HL-60 (cell line): ENCODE measurements around the gene UAP1.

Experiments used
- DNase-seq, 2 experiments: peaks; one replicate each; pipeline ENCODE4 v3.0.0-alpha.2; 2010 to 2020; ENCODE audit warnings: low read depth in 1 of 2, low spot score in 1 of 2
- H3K27ac ChIP-seq: fragments of 250-450 bp; sonication (Bioruptor Pico); replicated peaks from 2 replicates; pipeline ENCODE4 v1.5.1; 2020; ENCODE audit warnings: mild to moderate bottlenecking, moderate library complexity
- H3K27me3 ChIP-seq: fragments of 250-450 bp; sonication (Bioruptor Pico); 2 replicates; pipeline ENCODE4 v1.5.1; 2021; ENCODE audit warnings: mild to moderate bottlenecking, moderate library complexity; ENCODE audit not compliant: insufficient read depth, poor library complexity, severe bottlenecking
- H3K4me3 ChIP-seq: replicated peaks from 2 replicates; pipeline ENCODE4 v1.5.1; 2011; ENCODE audit warnings: mild to moderate bottlenecking, control low read depth, low read length; ENCODE audit not compliant: insufficient read depth
- GABPA ChIP-seq: IDR thresholded peaks from 2 replicates; pipeline ENCODE4 v1.6.1; 2012; ENCODE audit warnings: low read depth
- POLR2AphosphoS5 ChIP-seq: IDR thresholded peaks from 2 replicates; pipeline ENCODE4 v1.6.1; 2012; ENCODE audit warnings: low read depth
- SPI1 ChIP-seq: IDR thresholded peaks from 2 replicates; pipeline ENCODE4 v1.6.1; 2012; ENCODE audit warnings: low read depth, mild to moderate bottlenecking, borderline replicate concordance
- TF ChIP-seq, protein P1 (sequence below): IDR thresholded peaks from 2 replicates; pipeline ENCODE4 v1.6.1; 2012; ENCODE audit warnings: low read depth; ENCODE audit not compliant: insufficient replicate concordance
- TF ChIP-seq, protein P2 (sequence below): IDR thresholded peaks from one replicate; pipeline ENCODE4 v1.5.1; 2011; ENCODE audit warnings: low read length, control low read depth, inconsistent platforms; ENCODE audit not compliant: insufficient read depth

The UAP1 gene

DNA sequence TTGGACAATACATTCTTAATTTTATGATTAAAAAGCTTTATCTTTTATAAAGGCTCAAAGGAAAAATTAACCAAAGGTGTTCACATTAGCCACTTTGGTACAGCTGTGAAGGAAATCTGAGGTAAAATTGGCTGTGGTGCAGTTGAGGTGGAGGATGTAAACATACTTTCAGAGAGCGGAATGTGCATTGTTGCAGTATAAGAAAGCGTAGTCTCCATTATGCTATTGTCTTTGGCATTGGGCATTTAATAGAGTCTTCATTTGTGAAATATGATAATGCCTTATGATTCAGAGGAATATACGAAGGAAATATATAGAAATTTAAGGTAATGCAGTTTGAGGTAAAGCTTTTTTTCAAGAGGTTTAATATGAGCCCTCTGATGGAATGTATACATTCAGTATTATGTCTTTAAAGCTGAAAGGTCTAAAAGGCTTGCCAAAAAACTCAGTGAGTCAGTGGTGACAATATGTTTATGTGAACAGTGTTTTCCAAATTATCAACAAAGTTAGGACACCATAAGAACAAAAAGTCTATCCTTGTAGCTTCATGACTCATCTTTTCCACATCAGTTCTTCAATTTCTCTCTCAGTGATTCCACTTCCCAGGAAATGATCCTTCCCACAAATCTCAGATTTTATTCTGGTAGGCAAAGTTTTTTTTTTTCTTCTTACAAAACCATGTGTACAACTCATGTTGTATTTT is 43.9 kb downstream of the UAP1 start:
- H3K27ac ChIP-seq, result no peak overlapping the region
- H3K4me3 ChIP-seq, result no peak overlapping the region
- H3K27me3 ChIP-seq, result no peaks in the 10 kb centered on the region
- TF ChIP-seq SPI1, result no peak
- TF ChIP-seq, protein P1, sequence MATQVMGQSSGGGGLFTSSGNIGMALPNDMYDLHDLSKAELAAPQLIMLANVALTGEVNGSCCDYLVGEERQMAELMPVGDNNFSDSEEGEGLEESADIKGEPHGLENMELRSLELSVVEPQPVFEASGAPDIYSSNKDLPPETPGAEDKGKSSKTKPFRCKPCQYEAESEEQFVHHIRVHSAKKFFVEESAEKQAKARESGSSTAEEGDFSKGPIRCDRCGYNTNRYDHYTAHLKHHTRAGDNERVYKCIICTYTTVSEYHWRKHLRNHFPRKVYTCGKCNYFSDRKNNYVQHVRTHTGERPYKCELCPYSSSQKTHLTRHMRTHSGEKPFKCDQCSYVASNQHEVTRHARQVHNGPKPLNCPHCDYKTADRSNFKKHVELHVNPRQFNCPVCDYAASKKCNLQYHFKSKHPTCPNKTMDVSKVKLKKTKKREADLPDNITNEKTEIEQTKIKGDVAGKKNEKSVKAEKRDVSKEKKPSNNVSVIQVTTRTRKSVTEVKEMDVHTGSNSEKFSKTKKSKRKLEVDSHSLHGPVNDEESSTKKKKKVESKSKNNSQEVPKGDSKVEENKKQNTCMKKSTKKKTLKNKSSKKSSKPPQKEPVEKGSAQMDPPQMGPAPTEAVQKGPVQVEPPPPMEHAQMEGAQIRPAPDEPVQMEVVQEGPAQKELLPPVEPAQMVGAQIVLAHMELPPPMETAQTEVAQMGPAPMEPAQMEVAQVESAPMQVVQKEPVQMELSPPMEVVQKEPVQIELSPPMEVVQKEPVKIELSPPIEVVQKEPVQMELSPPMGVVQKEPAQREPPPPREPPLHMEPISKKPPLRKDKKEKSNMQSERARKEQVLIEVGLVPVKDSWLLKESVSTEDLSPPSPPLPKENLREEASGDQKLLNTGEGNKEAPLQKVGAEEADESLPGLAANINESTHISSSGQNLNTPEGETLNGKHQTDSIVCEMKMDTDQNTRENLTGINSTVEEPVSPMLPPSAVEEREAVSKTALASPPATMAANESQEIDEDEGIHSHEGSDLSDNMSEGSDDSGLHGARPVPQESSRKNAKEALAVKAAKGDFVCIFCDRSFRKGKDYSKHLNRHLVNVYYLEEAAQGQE, result no peak
- TF ChIP-seq GABPA, result no peak
- TF ChIP-seq, protein P2, sequence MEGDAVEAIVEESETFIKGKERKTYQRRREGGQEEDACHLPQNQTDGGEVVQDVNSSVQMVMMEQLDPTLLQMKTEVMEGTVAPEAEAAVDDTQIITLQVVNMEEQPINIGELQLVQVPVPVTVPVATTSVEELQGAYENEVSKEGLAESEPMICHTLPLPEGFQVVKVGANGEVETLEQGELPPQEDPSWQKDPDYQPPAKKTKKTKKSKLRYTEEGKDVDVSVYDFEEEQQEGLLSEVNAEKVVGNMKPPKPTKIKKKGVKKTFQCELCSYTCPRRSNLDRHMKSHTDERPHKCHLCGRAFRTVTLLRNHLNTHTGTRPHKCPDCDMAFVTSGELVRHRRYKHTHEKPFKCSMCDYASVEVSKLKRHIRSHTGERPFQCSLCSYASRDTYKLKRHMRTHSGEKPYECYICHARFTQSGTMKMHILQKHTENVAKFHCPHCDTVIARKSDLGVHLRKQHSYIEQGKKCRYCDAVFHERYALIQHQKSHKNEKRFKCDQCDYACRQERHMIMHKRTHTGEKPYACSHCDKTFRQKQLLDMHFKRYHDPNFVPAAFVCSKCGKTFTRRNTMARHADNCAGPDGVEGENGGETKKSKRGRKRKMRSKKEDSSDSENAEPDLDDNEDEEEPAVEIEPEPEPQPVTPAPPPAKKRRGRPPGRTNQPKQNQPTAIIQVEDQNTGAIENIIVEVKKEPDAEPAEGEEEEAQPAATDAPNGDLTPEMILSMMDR, result no peak
- no peak for TF ChIP-seq POLR2AphosphoS5
- DNase-seq, result peak in 1 of 2 experiments; percentile 10

DNA sequence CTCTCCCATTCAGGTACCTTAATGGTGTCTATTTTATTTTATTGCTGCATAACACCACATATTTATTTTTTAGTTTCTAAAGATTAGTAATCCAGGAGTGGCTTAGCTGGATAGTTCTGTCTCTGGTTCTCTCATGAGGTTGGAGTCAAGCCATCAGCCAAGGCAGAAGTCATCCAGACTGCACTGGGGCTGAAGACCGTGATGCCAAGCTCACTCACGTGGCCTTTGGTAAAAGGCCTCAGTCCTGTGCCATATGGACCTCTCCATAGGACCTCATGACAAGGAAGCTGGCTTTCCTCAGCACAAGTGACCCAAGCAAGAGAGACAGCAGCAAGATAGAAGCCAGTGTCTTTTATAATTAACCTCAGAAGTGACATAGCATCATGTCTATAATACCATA is 47.8 kb downstream of the UAP1 start:
- Histone ChIP-seq H3K27ac (no peak overlapping the region), H3K27me3 (no peaks in the 10 kb centered on the region), H3K4me3 (no peak overlapping the region)
- no peak for DNase-seq
- TF ChIP-seq POLR2AphosphoS5, result no peak

DNA sequence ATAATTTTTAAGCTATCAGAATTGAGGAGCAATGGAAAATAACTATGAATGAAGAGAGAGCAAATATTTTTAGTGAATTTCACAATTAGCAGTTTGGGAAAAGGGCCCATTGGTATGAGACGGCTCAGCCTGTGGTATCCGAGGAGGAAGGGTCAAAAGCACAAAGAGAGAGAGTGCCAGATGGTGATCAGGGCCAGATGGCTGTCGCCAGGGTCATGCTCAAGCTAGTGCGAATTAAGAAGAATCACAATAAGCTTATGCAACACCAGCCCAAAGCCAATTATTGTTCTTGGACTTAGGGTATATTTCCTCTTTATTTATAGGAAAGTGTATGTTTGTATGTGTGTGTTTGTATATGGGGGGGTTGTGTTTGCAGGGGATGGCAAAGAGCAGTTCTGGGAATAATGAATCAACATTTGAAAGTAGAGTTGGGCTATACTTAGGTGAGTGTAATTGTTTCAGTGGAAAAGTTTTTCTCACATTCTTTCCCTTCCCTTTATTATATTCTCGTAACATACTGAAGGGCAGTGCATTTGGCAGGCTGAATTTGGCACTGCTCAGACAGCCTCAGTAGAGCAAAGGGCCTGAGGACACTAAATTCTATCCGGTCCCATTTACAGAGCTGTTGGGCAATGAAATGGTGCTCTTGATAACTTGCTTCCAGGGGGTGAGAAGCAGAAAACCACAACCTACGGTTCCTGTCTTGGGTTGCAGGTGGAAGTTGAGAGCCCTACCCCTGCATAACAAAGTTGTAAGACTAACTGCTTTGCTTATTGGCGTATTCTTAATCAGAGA is 51.3 kb downstream of the UAP1 start:
- H3K27me3 ChIP-seq, result no peaks in the 10 kb centered on the region
- DNase-seq, result peak in 1 of 2 experiments; percentile 14
- no peak for TF ChIP-seq GABPA
- no peak for TF ChIP-seq POLR2AphosphoS5
- TF ChIP-seq, protein P1, result no peak
- TF ChIP-seq, protein P2, result no peak
- TF ChIP-seq SPI1, result no peak
- H3K4me3 ChIP-seq, result no peak overlapping the region
- H3K27ac ChIP-seq, result no peak overlapping the region

DNA sequence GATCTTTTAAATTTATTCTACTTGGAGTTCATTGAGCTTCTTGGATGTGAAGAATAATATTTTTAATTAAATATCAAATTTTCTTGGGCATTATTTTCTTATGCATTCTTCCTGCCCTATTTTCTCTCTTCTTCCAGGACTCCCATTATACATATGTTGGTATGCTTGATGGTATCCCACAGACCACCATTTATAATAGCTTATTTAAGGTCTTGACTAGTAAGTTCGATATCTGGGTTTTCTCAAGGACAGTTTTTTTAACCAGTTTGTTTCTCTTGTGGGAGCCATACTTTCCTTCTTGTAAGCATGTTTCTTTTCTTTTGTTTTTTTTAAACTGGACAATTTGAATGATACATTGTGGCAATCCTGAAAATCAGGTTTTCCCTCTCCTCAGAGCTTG is 55.3 kb downstream of the UAP1 start:
- H3K27ac ChIP-seq, result no peak overlapping the region
- TF ChIP-seq, protein P1, result no peak
- TF ChIP-seq GABPA (no peak), SPI1 (no peak)
- DNase-seq, result no peak

More for the DNA sequence above, 55.3 kb downstream of the UAP1 start:
- no peak overlapping the region for H3K4me3 ChIP-seq
- no peaks in the 10 kb centered on the region for H3K27me3 ChIP-seq
